Measurements from ENCODE around the gene SLC2A9.

Gene SLC2A9

GRCh38 chr4:9832640-9833039, 188.7 kb downstream of the SLC2A9 start:
- no peak overlapping the region for H3K23ac ChIP-seq (ENCODE audit: low read length)
- H3K4me1 ChIP-seq (ENCODE audit: control insufficient read depth, low read depth, low read length) = no peaks in the 10 kb centered on the region
- no peaks in the 10 kb centered on the region for H3K36me3 ChIP-seq (ENCODE audit: control insufficient read depth, insufficient read depth, low read length)
- H3K56ac ChIP-seq (ENCODE audit: low read length) = no peak overlapping the region
- H4K8ac ChIP-seq (ENCODE audit: low read depth, low read length) = no peak overlapping the region
- H3K79me1 ChIP-seq (ENCODE audit: low read length) = no peaks in the 10 kb centered on the region
- no peak overlapping the region for H3K9ac ChIP-seq (ENCODE audit: low read length)
- H2BK15ac ChIP-seq (replicated peaks; ENCODE audit: low read depth) = no peak overlapping the region
- no peak overlapping the region for H3K4me3 ChIP-seq (ENCODE audit: low read length)
- no peak overlapping the region for H2BK5ac ChIP-seq (ENCODE audit: low read length)
- H3K4ac ChIP-seq (ENCODE audit: low read depth, low read length) = no peak overlapping the region
- no peak overlapping the region for H3K4me2 ChIP-seq (ENCODE audit: low read length)
- no peaks in the 10 kb centered on the region for H3K27me3 ChIP-seq (ENCODE audit: insufficient read depth, low read length, poor library complexity)
- H2BK120ac ChIP-seq (ENCODE audit: low read depth, low read length) = no peak overlapping the region
- H3K18ac ChIP-seq (ENCODE audit: low read length) = no peak overlapping the region
- H3K27ac ChIP-seq (ENCODE audit: low read depth, low read length) = no peak overlapping the region
- H2AK5ac ChIP-seq (ENCODE audit: low read length) = no peak overlapping the region
- no peak overlapping the region for H4K5ac ChIP-seq (ENCODE audit: low read length)
- H3K79me2 ChIP-seq (ENCODE audit: control insufficient read depth, insufficient read depth, low read length) = no peaks in the 10 kb centered on the region
- no CpG with 5 or more reads among the region's 2 CpGs for WGBS (ENCODE audit: extremely low coverage, insufficient coverage, low lambda C conversion rate)
- no peak for DNase-seq

GRCh38 chr4:9826551-9826950, 194.7 kb downstream of the SLC2A9 start:
- Histone ChIP-seq H2AK5ac (ENCODE audit: low read length) (no peak overlapping the region), H3K4ac (ENCODE audit: low read depth, low read length) (no peak overlapping the region), H3K56ac (ENCODE audit: low read length) (no peak overlapping the region), H3K18ac (ENCODE audit: low read length) (no peak overlapping the region), H4K5ac (ENCODE audit: low read length) (no peak overlapping the region), H3K23ac (ENCODE audit: low read length) (no peak overlapping the region), H2BK5ac (ENCODE audit: low read length) (no peak overlapping the region), H3K27ac (ENCODE audit: low read depth, low read length) (no peak overlapping the region), H4K8ac (ENCODE audit: low read depth, low read length) (no peak overlapping the region), H3K4me1 (ENCODE audit: control insufficient read depth, low read depth, low read length) (no peaks in the 10 kb centered on the region), H3K36me3 (ENCODE audit: control insufficient read depth, insufficient read depth, low read length) (no peaks in the 10 kb centered on the region), H2BK15ac (replicated peaks; ENCODE audit: low read depth) (no peak overlapping the region), H3K27me3 (ENCODE audit: insufficient read depth, low read length, poor library complexity) (no peaks in the 10 kb centered on the region), H3K4me2 (ENCODE audit: low read length) (no peak overlapping the region), H2BK120ac (ENCODE audit: low read depth, low read length) (no peak overlapping the region), H3K9ac (ENCODE audit: low read length) (no peak overlapping the region), H3K79me2 (ENCODE audit: control insufficient read depth, insufficient read depth, low read length) (no peaks in the 10 kb centered on the region), H3K4me3 (ENCODE audit: low read length) (no peak overlapping the region), H3K79me1 (ENCODE audit: low read length) (no peaks in the 10 kb centered on the region)
- no peak for DNase-seq
- no CpG with 5 or more reads among the region's 1 CpG for WGBS (ENCODE audit: extremely low coverage, insufficient coverage, low lambda C conversion rate)

- Histone ChIP-seq H3K56ac (ENCODE audit: low read length) (no peak overlapping the region), H4K8ac (ENCODE audit: low read depth, low read length) (no peak overlapping the region), H3K79me1 (ENCODE audit: low read length) (no peaks in the 10 kb centered on the region), H2BK5ac (ENCODE audit: low read length) (no peak overlapping the region), H2BK15ac (replicated peaks; ENCODE audit: low read depth) (no peak overlapping the region), H3K4me1 (ENCODE audit: control insufficient read depth, low read depth, low read length) (no peaks in the 10 kb centered on the region), H3K4me3 (ENCODE audit: low read length) (no peak overlapping the region), H3K36me3 (ENCODE audit: control insufficient read depth, insufficient read depth, low read length) (no peaks in the 10 kb centered on the region), H3K4me2 (ENCODE audit: low read length) (no peak overlapping the region), H2AK5ac (ENCODE audit: low read length) (no peak overlapping the region), H3K27ac (ENCODE audit: low read depth, low read length) (no peak overlapping the region), H2BK120ac (ENCODE audit: low read depth, low read length) (no peak overlapping the region), H3K4ac (ENCODE audit: low read depth, low read length) (no peak overlapping the region), H4K5ac (ENCODE audit: low read length) (no peak overlapping the region), H3K18ac (ENCODE audit: low read length) (no peak overlapping the region), H3K79me2 (ENCODE audit: control insufficient read depth, insufficient read depth, low read length) (no peaks in the 10 kb centered on the region), H3K9ac (ENCODE audit: low read length) (no peak overlapping the region), H3K23ac (ENCODE audit: low read length) (no peak overlapping the region), H3K27me3 (ENCODE audit: insufficient read depth, low read length, poor library complexity) (no peaks in the 10 kb centered on the region)
- WGBS (ENCODE audit: extremely low coverage, insufficient coverage, low lambda C conversion rate) = no CpG with 5 or more reads among the region's 3 CpGs
- no peak for DNase-seq
These were observed 196.2 kb downstream of the SLC2A9 start for GRCh38 chr4:9825049-9825448.

- Histone ChIP-seq H3K4ac (ENCODE audit: low read depth, low read length) (no peak overlapping the region), H3K4me3 (ENCODE audit: low read length) (no peak overlapping the region), H4K5ac (ENCODE audit: low read length) (no peak overlapping the region), H2BK15ac (replicated peaks; ENCODE audit: low read depth) (no peak overlapping the region), H3K9ac (ENCODE audit: low read length) (no peak overlapping the region), H3K23ac (ENCODE audit: low read length) (no peak overlapping the region), H3K4me2 (ENCODE audit: low read length) (no peak overlapping the region), H3K36me3 (ENCODE audit: control insufficient read depth, insufficient read depth, low read length) (no peaks in the 10 kb centered on the region), H3K4me1 (ENCODE audit: control insufficient read depth, low read depth, low read length) (no peaks in the 10 kb centered on the region), H2BK120ac (ENCODE audit: low read depth, low read length) (no peak overlapping the region), H3K79me2 (ENCODE audit: control insufficient read depth, insufficient read depth, low read length) (no peaks in the 10 kb centered on the region), H3K79me1 (ENCODE audit: low read length) (no peaks in the 10 kb centered on the region), H2BK5ac (ENCODE audit: low read length) (no peak overlapping the region), H3K18ac (ENCODE audit: low read length) (no peak overlapping the region), H3K27me3 (ENCODE audit: insufficient read depth, low read length, poor library complexity) (no peaks in the 10 kb centered on the region), H3K27ac (ENCODE audit: low read depth, low read length) (no peak overlapping the region), H4K8ac (ENCODE audit: low read depth, low read length) (no peak overlapping the region), H3K56ac (ENCODE audit: low read length) (no peak overlapping the region), H2AK5ac (ENCODE audit: low read length) (no peak overlapping the region)
- no peak for DNase-seq
- WGBS (ENCODE audit: extremely low coverage, insufficient coverage, low lambda C conversion rate) = no CpG with 5 or more reads among the region's 5 CpGs
These were observed 201.0 kb downstream of the SLC2A9 start for GRCh38 chr4:9820343-9820742.

- Histone ChIP-seq H2BK15ac (replicated peaks; ENCODE audit: low read depth) (no peak overlapping the region), H3K4ac (ENCODE audit: low read depth, low read length) (no peak overlapping the region), H2BK120ac (ENCODE audit: low read depth, low read length) (no peak overlapping the region), H2BK5ac (ENCODE audit: low read length) (no peak overlapping the region), H3K36me3 (ENCODE audit: control insufficient read depth, insufficient read depth, low read length) (no peaks in the 10 kb centered on the region), H2AK5ac (ENCODE audit: low read length) (no peak overlapping the region), H3K79me2 (ENCODE audit: control insufficient read depth, insufficient read depth, low read length) (no peaks in the 10 kb centered on the region), H3K27me3 (ENCODE audit: insufficient read depth, low read length, poor library complexity) (no peaks in the 10 kb centered on the region), H3K4me2 (ENCODE audit: low read length) (no peak overlapping the region), H3K18ac (ENCODE audit: low read length) (no peak overlapping the region), H3K9ac (ENCODE audit: low read length) (no peak overlapping the region), H3K56ac (ENCODE audit: low read length) (no peak overlapping the region), H4K8ac (ENCODE audit: low read depth, low read length) (no peak overlapping the region), H3K4me1 (ENCODE audit: control insufficient read depth, low read depth, low read length) (peaks cover 1% of the 10 kb centered on the region), H3K79me1 (ENCODE audit: low read length) (no peaks in the 10 kb centered on the region), H3K4me3 (ENCODE audit: low read length) (no peak overlapping the region), H4K5ac (ENCODE audit: low read length) (no peak overlapping the region), H3K27ac (ENCODE audit: low read depth, low read length) (no peak overlapping the region), H3K23ac (ENCODE audit: low read length) (no peak overlapping the region)
- no peak for DNase-seq
- no CpG with 5 or more reads among the region's 3 CpGs for WGBS (ENCODE audit: extremely low coverage, insufficient coverage, low lambda C conversion rate)
These were observed 205.0 kb downstream of the SLC2A9 start for GRCh38 chr4:9816285-9816684.

GRCh38 chr4:9812501-9813340, 208.6 kb downstream of the SLC2A9 start:
- WGBS (ENCODE audit: extremely low coverage, insufficient coverage, low lambda C conversion rate) = no CpG with 5 or more reads among the region's 4 CpGs
- no peak overlapping the region for H2BK120ac ChIP-seq (ENCODE audit: low read depth, low read length)
- H3K23ac ChIP-seq (ENCODE audit: low read length) = no peak overlapping the region
- H3K79me2 ChIP-seq (ENCODE audit: control insufficient read depth, insufficient read depth, low read length) = no peaks in the 10 kb centered on the region
- no peak overlapping the region for H3K9ac ChIP-seq (ENCODE audit: low read length)
- no peak overlapping the region for H3K4me2 ChIP-seq (ENCODE audit: low read length)
- H3K4me3 ChIP-seq (ENCODE audit: low read length) = no peak overlapping the region
- H2BK15ac ChIP-seq (replicated peaks; ENCODE audit: low read depth) = no peak overlapping the region
- H3K4me1 ChIP-seq (ENCODE audit: control insufficient read depth, low read depth, low read length) = peaks cover 1% of the 10 kb centered on the region
- no peak overlapping the region for H3K4ac ChIP-seq (ENCODE audit: low read depth, low read length)
- no peak overlapping the region for H3K56ac ChIP-seq (ENCODE audit: low read length)
- H3K27ac ChIP-seq (ENCODE audit: low read depth, low read length) = no peak overlapping the region
- DNase-seq = peak; percentile 20
- no peaks in the 10 kb centered on the region for H3K79me1 ChIP-seq (ENCODE audit: low read length)
- H2AK5ac ChIP-seq (ENCODE audit: low read length) = no peak overlapping the region
- H3K18ac ChIP-seq (ENCODE audit: low read length) = no peak overlapping the region
- no peaks in the 10 kb centered on the region for H3K27me3 ChIP-seq (ENCODE audit: insufficient read depth, low read length, poor library complexity)
- H4K8ac ChIP-seq (ENCODE audit: low read depth, low read length) = no peak overlapping the region
- no peak overlapping the region for H4K5ac ChIP-seq (ENCODE audit: low read length)
- no peaks in the 10 kb centered on the region for H3K36me3 ChIP-seq (ENCODE audit: control insufficient read depth, insufficient read depth, low read length)
- no peak overlapping the region for H2BK5ac ChIP-seq (ENCODE audit: low read length)
